RKO (cell line): ENCODE results near the gene ZFYVE9.

Experiments
- DNase-seq: peaks from one replicate; pipeline ENCODE4 v3.0.0-alpha.2; 2016; ENCODE audit warnings: low spot score

The ZFYVE9 gene

GRCh38 chr1:52240592-52241210 is 98.8 kb downstream of the ZFYVE9 start:
- DNase-seq: no peak

- no peak for DNase-seq
These were observed 101.5 kb downstream of the ZFYVE9 start for GRCh38 chr1:52243221-52243987.

- DNase-seq: no peak
These were observed 107.9 kb downstream of the ZFYVE9 start for GRCh38 chr1:52249831-52250230.

GRCh38 chr1:52253421-52253820 is 111.5 kb downstream of the ZFYVE9 start:
- no peak for DNase-seq

DNA sequence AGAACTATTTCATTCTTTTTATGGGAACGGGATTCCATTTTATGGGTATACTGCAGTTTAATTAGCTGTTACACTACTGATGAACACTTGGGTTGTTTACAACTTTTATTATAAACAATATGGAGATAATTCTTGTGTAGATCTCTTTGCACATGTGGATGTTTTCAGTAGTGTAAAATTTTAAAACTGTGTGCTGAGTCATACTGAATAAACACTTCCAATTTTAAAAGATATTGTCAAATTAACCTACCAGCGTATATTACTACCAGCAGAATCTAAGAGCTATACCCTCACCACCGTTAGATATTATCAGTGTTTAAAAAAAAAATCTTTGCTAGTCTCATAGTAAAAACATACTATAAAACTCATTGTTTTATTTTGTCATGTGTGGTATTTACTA is 118.0 kb downstream of the ZFYVE9 start:
- DNase-seq: no peak

DNA sequence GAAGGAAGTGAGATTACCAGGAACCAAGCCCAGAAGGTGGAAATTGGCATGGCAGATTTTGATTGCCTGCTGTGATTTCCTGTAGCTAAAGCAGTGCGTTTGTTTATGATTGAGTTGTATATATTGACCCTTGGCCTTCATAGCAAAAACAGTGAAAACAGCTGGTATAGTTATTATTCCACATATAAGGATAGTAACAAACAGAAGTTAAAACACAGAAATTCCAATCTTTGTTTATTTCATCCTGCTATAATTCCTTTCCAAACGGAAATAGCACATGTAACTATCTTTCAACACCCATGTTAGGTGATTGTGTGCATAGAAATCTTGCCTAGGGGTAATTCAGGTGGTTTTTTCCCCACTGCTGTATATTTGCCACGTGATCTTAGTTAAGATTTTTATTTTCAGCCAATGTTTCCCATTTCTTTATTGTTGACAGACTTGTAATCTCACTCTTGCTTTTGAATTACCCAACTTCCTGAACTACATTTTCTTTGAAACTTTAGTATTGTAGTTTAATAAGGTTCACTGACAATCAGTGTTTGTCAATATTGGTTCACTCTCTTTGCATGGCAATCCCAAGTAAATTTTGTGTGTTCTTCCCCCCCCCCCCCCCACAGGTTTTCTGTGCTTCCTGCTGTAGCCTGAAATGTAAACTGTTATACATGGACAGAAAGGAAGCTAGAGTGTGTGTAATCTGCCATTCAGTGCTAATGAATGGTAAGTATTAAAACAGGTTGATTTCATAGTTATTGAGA is 121.4 kb downstream of the ZFYVE9 start:
- no peak for DNase-seq

GRCh38 chr1:52264530-52265115 is 122.7 kb downstream of the ZFYVE9 start:
- no peak for DNase-seq

DNA sequence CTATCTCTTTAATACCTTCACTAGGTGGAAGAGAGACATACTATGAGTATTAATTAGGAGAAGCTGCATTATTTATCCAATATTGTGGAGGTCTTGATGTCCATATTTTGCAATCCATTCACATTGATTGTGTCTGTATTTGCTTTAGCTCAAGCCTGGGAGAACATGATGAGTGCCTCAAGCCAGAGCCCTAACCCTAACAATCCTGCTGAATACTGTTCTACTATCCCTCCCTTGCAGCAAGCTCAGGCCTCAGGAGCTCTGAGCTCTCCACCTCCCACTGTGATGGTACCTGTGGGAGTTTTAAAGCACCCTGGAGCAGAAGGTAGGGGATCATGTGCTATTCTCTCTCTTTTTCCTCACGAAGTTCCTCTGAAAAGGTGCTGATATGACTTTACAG is 124.6 kb downstream of the ZFYVE9 start:
- no peak for DNase-seq

- no peak for DNase-seq
These were observed 126.5 kb downstream of the ZFYVE9 start for GRCh38 chr1:52268372-52268771.

GRCh38 chr1:52281518-52281917 is 139.6 kb downstream of the ZFYVE9 start:
- no peak for DNase-seq

DNA sequence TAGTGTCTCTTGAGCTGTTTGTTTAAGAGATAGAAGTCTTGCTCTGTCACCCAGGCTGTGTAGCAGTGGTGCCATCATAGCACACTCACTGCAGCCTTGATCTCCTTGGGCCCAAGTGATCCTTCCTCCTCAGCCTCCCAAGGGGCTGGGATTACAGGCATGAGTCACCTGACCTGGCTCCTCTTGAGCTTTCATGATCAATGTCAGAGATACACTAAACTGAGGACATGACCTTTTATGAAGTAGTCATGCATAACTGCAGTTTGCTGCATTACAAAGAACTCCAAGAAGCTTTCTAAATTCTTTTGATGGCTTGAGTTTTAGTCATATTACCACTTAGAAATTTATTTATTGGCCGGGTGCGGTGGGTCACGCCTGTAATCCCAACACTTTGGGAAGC is 146.4 kb downstream of the ZFYVE9 start:
- DNase-seq: peak; percentile 14

DNA sequence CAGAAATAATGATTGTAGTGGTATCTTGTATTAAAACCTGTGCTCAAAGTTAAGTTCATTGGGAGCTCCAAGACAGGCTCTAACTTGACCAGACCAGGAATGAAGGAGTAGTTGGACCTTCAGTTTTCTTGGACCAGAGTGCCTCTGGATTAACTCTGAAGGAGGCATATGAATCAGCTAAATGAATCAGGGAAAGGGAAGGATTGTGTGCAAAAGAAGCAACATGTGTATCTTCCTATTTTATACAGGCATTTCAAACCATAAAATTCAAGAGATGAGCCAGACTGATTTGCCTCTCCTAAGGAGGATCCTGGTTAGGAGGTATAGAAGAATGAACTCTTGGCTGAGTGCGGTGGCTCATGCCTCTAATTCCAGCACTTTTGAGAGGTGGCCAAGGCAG is 152.7 kb downstream of the ZFYVE9 start:
- DNase-seq: no peak

DNA sequence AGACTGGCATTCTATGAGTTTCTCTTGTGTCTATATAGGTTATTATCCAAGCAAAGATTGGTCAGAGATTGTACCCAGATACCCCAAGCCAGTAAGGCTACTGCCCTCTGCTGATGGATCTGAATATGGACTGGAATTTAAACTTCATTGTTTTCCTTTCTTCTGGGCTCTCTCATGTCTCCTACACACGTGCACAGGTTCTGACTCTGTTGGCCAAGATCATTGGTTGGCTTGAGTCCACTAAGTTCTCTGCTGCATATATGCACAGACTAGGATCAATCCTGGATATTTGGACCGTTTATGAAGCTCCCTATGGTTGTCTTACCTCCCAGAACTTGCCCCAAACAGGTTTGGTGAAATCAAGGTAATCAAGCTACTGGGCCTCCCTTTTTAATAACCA is 154.5 kb downstream of the ZFYVE9 start:
- DNase-seq: peak; percentile 70

DNA sequence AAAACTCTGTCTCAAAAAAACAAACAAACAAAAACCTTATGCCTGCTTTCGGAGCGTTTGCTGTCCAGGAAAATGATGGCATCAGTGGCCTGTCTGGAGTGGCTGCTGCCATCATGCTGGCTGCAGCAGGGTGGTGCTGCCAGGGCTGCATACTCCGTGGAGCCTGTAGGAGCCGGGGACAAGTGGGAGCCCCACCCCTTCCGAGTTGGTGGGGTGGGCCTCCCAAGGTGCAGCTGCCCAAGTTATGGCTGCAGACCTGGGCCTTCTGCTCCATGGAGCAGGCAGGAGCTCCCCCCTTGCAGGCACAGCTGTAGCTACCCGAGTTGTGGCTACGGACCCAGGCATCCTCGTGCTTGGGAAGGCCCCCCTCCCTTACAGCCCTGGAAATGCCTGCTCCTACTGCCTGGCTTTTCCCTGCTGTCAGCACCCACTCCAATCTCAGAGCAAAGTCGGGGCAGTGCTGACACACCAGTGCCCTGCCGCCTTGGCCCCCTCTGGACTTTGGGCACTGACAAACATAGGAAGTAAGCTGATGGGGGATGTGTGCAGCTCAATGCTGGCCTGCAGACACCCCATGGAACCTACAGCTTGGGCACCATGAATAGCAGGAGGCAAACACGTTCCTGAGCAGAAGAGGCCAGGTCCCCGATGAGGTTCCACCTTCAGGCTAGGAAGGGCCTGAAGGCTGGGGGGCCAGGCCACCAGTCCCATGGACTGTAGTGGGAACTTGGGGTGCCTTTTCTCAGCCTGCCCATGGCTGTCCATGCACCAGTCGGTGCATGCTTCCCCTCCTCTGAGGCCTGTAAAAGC is 163.7 kb downstream of the ZFYVE9 start:
- no peak for DNase-seq

DNA sequence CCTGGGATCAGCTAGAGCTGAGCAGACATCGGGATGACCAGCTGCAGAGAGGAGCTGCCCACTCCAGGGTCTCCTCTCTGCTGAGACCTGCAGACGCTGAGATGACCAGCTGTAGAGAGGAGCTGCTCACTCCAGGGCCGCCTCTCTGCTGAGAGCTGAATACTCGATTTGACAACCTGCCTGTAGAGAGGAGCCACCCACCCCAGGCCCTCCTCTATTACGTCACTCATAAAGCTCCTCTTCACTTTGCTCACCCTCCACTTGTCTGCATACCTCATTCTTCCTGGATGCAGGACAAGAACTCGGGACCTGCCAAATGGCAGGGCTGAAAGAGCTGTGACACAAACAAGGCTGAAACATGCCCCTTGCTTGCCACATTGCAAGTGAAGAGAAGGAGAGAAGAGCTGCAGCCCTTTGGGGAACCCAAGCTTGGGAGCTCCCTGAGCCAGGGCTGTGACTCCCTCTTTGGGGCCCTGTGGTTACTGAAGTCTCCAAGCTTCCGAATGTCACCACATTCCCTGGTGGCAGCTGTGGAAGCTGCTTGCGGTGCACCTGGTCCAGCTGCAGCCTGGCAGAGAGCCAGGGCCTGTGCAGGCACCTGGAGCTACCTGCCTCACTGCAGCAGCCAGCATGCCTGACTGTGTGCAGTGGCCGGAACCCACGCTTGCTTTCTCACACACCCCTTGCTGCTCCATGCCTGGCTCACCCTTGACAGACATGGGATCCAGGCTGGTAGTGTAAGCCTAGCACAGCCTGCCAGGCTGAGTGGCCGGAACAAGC is 164.5 kb downstream of the ZFYVE9 start:
- DNase-seq: no peak

- no peak for DNase-seq
These were observed 179.2 kb downstream of the ZFYVE9 start for GRCh38 chr1:52321061-52321460.

GRCh38 chr1:52323731-52324130 is 181.8 kb downstream of the ZFYVE9 start:
- no peak for DNase-seq

DNA sequence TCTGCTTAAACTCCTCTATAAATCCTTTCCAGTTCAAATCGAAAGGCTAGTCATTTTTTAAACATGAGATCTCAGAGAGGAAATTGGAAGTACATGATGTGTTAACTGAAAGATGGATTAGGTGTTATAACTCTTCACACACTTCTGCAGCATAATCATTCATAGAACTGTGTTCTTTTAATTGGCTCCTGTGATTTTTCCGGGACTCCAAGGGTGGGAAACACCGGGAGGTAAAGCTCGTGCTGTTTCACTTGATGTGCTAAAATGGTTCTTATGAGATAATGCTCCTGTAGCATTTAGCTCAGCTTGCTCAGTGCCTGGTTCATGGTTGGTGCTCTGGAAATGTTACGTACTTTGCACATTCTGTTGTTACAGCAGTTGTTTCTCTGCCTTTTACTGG is 183.9 kb downstream of the ZFYVE9 start:
- no peak for DNase-seq

DNA sequence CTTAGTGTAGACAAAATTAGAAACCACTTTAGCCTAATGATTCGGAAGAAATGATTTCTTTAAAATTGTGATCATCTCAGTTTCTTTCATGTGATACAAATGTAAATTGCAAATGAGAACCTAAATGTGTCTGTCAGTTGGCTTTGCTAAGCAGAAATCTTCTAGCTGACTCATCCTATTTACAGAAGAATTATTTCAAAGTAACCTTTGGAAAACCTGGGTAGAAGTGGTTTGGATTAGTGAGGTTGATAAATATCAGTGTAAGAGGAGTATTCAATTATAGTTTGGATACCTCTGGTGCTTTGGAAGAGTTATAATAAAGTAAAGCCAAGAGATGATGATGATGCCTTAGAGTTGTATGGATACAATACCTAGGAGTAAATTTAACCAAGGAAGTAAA is 186.7 kb downstream of the ZFYVE9 start:
- no peak for DNase-seq

DNA sequence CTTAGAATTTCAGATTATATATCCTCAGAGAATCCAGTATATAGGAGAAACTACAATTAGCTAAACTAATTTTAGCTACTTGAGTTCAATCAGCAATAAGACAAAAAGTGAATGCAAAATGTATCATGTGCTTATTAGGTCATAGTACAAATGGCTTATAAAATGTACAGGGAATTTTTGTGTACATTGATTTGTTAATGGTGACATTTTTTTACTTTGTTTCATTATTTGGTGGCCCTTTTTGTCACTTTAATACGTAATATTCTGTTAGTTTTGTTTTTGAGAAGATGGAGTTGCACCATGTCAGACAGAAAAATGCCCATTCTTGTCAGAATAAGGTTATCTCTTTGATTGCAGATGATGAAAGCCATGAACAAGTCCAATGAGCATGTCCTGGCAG is 190.5 kb downstream of the ZFYVE9 start:
- no peak for DNase-seq

DNA sequence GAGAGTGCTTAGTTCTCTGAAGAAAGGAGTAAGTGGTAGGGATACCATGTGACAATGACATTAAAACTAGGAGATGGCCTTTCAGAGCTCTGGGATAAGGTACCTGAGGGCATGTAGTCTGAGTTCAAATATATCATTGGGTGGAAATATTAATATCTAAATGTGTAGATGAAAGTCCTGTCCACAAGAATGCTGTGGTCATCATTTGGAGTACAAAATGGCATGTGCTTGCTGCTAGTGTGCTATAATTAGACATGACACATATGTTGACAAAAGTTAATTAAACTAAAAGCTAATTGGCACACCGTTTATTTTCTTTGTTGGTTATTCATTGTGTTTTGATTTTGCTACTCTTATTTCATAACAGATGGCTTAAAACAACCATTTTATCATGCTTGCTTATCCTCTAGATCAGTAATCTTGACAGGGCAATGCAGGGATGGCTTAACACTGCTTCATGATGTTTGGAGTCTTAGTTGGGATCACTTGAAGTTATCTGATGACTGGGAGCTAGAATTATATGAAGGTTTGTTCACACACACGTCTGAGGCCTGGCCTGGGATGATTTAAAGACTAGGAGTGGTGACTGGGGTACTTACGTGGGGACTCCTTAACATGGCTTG is 193.1 kb downstream of the ZFYVE9 start:
- DNase-seq: no peak
